ENCODE data around the gene OBSCN.

DNA sequence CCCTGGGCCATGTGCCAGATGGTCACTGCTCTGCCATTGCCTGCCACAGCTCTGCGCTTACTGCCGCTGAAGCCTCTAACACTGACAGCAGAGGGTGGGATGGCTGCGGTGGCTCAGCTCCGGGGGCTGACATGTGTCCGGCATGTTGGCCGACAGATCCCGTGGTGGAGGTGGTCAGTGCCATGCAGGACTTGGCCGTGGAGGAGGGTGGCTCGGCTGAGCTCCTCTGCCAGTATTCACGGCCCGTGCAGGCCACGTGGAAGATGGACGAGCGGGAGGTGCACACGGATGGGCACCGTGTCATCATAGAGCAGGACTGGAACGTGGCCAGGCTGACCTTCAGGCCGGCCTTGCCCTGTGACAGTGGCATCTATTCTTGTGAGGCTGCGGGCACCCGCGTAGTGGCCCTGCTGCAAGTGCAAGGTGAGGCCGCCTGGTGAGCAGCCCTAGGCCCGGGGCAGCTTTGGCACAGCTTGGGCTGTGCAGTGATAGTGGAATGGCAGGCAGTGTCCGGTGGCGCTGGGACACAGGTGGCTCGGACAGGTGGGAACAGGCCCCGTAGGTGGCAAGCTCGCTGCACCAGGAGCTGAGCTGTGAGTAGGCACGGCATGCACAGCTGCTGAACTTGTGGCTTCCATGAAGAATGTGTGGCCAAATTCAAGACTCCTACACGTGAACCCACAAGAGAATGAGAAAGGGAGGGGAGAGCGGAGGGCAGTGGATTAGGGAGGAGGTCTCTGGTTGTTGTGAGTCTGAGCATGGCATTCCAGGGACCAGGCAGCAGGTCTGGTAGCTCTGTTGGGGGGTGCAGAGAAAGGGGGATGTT lies 107.0 kb downstream of the OBSCN start:
- TF ChIP-seq CTCF (IDR thresholded peaks at IDR 0.05): no peak
- TF ChIP-seq REST (IDR thresholded peaks at IDR 0.05; ENCODE audit: insufficient read depth in 1 of 2, low read depth in 2 of 2, low read length in 1 of 2): no peak
- no peak for TF ChIP-seq POLR2AphosphoS5 (IDR thresholded peaks at IDR 0.05; ENCODE audit: low read depth, low read length)
